SHP77 treated with DMSO at 0.1 percent for 48 hours (cell line): ENCODE results near the gene CHCHD6.

ENCODE experiments used
- DNase-seq: peaks from one replicate; lab custom pipeline; 2025; lab: John Stamatoyannopoulos, UW

Gene CHCHD6

DNA sequence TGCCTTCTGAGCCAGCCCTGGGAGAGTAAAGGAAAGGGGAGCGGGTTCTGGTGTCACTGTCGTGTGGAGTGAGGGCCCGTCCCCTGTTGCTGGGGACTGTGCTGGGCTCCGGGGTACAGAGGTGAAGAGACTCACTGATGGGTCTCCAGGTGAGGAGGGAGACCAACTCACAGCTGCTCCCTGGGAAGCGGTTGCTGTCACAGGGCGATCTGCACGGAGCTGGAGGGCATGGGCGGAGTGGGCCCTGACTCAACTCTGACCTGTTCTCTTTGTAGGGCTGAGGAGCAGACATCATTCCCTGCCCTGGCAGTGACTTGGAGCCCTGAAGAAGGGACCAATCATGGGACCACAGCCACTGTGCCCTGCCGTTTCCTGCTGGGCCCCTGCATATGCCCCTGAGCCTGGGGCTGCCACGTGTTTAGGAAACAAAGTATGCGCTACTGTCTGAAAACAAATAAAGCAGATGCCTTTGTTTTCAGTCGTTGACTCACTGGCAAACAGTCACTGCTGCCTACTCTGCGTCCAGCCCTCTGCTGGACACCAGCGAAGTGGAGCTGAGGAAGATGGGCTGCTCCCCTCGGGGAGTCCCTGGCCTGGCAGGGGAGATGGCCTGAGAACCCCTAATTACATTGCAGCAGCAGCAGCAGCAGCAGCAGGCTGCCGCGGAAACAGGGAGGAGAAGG, 256.0 kb downstream of the CHCHD6 start:
- no peak for DNase-seq

DNA sequence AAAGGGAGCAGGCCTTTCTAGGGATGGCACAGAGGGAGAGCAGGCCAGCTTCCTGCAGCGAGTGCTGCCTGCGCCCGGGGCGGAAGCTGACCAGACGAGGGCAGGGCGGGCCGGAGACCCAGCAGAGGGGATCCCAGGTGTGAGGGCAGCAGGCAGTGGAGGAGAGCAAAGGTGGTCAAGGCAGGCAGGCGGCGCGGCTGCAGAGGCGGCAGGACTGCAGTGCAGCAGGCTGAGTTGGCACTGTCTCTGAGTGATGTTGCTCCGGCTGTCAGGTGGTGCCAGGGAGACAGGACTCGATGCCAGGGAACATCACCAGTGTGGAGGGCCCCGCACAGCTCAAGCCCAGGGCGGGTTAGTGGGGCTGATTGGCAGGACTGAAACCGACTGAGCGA, 256.6 kb downstream of the CHCHD6 start:
- DNase-seq = no peak

DNA sequence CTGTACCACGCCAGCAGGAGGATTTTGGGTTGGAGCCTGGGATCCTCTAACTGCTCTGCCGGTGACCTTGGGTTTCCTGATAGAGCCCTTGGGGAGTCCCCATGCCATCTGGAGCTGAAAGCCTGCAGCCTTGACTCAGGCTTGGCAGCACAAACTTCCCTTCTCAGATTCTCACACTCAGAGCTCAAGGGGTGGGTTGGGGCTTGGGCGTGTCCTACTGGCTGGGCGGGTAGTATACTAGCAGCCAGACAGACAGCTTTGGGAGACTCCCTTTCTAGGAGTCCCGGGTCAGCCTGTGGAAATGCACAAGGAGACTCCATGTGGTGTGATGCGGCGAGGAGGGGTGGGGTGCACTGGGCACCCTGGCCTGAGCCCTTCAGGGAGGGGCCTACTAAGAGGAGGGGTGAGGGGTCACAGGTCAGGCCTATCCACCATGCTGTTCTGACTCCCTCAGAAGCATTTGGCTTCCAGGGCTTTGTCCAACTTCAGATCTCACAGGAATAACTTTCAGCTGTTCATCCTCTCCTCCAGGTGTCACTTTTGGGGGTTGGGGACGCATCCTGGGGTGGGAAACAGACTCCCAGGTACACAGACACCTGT, 257.3 kb downstream of the CHCHD6 start:
- DNase-seq = no peak

DNA sequence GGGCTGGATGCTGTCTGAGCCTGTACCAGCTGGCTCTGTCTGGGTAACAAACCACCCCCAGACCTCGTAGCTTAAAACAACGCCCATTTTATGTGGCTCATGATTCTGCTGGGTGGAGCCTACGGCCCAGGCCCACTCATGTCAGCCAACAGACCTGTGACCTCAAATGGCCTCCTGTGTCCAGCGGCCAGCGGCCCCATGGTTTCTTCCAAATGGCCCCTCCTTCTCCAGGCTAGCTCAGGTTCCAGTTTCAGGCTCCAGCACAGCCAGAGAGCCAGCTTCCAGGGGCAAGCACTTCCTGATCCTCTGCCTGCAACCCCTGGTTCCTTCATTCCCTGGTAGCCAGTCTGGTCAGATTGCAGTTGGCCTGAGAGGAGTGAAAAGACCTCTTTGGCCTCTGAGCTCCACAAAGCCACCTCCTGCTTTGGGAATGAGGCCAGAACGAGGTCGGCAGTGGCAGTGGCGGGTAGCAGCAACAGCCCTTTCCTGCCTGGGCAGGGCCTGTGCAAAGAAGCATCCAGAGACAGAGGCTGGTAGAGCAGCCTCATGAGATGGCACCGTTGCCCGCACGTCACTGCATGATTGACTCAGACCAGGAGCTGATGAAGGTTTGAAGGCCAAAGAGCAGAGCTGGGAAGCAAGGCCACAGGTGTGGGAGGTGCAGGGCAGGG, 257.9 kb downstream of the CHCHD6 start:
- no peak for DNase-seq

DNA sequence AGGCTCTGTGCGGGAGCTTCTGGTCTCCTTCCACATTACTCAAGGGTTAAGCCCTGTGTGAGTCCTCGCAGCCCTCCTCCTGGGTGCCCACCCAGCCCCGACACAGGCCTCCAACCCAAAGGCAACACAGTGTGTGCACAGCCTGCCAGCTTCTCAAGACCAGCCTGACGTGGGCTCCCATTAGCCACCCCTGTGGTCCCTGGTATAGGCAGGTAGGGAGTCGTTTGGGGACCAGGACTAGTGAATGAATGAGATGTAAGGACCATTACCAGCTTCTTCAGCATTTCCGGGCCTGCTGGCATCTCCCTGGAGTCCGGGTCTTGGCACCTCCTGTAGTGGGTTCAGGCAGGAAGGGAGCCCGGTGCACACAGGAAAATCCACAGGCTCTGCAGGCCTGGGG, 258.7 kb downstream of the CHCHD6 start:
- DNase-seq = no peak

DNA sequence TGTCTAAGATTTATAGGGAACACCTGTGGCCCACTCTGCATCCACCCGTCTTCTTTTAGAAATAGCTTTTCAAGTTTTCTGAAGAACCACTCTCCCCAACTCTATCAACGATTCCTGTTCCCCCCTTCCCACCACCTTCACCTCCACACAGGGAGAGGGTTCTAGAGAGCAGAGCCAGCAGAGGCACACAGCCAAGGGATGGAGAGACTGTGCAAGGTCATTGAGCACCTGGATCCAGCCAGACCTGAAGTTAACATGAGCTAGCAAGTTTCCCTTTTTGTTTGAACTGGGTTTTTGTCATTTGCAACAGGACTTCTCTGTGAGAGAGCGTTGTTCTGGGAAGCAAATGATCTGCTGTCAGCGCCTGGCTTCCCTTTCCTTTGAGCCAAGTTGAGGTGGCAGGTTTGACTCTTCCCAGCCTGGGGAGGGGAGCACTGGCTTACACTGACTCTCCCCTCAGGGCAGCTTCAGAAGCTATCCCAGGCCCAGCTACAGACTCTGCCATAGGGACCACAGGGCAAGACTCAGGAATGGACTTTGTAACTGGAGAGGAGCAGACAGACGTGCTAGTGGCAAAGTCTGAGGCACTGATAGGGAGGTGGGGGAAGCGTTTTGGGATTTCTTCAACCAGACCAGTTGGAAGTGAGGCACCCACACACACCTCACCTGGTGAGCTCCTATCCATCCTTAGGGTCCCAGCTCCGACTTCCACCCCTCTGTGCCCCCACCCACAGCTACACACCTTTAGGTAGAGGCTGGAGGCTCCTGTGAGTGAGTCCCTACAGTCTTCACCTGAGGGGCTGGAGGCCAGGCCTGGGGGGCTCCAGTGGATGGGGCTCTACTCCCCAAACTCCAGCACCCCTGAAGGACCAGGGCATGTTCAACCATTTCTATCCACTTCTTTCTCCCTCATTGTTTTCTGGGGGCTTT, 259.5 kb downstream of the CHCHD6 start:
- no peak for DNase-seq

DNA sequence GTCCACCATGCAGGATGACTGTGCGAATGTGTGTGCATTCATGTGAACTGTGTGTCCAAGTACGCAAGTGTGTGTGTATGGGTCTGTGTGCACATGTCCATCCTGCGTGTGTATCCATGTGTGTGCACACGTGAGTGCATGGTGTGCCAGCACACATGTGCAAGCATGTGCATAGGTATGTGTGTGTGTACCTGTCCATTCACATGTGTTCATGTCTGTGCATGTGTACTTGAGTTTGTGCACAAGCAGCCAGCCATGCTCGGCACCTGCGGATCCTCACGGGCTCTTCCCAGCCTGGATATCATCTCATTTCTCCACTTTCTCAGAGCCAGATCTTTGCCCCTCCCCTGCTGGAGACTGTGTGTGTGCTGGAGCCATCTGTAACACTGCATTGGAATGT, 260.2 kb downstream of the CHCHD6 start:
- DNase-seq = no peak

DNA sequence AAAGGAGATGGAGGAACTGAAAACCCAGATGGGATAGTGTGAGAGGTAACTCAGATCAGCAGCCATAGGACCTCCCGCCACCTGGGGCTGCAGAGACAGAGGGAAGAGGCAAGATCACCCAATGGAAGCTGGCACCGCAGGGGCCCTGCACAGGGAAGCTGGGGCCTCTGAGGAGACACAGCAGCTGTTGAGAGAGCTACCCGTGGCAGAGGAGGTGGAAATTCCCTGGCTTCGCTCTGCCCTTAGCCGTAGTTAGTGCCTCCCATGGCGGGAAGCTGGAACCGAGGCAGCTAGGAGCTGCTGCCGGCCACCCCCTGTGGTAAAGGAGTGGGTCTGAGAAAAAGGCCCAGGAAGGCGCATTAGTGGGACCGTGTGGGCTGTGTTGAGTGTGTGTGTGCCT, 260.9 kb downstream of the CHCHD6 start:
- DNase-seq = no peak

DNA sequence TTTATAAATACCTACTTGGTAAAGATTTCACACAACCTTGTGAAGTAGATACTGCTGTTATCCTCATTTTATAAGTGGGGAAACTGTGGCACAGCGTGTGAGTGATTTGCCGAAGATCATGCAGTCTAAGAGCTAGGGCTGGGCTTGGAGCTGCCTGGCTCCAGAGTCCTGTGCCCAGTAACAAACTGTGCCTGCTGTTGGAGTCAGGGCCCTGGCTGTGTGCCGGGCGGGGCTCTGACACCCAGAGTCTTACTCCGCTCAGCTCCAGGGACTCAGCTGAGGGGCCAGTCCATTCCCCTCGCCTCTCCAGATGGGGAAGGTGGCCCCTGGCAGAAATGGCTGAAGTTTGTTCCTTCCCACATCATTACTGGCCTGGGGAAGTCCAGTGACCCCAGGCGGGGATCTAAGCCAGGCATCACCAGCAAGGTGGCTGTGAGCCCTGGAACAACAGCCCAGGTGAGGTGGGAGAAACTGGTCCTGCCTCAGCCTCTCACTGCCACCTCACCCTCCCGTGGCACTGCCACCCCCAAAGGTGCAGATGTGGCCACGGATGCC, 261.6 kb downstream of the CHCHD6 start:
- no peak for DNase-seq

DNA sequence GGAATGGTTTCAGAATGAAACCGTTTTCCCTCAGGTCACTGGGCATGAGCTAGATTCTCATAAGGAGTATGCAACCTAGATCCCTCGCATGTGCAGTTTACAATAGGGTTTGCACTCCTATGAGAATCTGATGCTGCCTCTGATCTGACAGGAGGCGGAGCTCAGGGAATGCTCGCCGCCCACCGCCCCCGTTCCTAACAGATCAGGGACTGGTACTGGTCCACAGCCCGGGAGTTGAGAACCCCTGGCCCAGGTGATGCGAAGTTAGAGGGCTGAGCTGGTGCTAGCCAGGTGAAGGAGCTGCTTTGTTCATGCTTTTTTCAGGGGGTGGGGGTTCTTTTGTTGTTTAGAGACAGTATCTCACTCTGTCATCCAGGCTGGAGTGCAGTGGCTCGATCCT, 263.3 kb downstream of the CHCHD6 start:
- DNase-seq = no peak

DNA sequence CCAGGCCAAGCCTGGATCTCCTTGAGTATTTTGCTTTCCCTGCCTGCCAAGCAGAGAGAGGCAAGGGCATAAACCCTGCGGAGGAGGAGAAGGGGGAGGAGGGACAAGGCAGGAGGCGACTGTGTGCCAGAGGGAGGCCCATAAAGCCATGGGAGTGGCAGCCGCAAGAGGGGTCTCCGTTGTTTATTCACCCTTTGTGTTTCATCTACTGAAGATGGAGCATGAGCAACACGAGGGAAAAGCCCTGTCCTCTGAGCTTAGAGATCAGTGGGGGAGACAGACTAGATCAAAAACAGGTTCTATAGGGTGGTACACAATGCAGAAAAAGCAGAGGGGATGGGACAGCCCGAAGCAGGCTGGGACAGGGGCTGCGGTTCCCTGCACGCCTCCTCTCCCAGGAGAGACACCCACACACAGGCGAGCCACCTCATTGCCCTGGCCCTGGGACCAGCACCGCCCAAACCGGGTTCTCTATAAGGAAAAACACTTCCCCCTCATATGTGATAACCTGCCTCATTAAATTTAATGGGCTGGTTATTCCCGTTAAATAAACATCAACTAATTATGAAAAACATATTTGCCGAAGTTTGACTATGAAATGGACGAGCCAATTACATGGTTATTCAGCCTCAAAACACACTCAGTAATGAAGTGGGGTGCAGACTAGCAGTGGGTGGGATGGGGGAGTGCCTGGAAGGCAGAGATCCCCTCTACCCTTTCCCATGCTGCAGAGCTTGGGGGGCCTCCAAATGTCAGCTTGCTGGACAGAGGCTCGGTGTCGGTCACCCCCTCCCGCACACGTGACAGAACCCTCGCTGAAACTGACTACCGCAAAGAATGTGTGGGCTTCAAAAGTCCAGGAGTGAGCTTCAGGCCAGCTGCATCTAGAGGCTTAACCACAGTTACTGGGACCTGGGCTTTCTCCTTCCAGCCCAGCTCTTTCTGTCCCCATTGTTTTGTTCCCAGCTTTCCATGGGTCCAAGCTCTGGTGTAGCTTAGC, 264.7 kb downstream of the CHCHD6 start:
- DNase-seq = no peak

DNA sequence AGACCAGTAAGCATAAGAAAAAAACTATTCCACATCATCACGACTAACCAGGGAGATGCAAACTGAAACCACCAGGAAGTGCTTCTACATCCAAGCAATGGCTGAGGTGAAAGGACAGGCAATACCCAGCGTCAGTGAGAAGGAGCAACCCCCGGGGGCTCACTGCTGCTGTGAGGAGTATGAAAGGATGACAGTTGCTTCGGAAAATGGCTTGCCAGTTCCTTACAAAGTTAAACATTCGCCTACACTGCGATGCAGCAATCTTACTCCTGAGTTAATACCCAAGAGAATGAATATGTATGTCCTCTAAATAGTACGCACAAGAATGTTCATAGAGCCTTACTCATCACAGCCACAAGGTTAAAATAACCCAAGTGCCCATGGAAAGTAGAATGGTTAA, 265.5 kb downstream of the CHCHD6 start:
- no peak for DNase-seq

DNA sequence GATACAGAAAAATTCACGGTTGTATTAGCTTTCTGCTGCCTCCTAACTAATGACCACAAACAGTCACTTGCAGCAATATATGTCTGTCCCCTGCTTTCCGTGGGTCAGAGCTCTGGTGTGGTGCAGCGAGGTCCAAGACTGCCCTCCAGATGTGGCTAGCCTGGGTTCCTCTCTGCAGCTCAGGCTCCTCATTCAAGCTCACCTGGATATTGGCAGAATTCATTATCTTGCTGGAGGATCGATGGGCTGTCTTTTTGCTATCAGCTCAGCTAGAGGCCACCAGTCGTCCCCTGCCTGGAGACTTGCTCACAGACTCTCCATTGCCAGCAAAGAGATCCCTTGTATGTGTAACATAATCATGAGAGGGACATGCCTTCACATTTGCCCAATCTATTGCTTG, 266.1 kb downstream of the CHCHD6 start:
- DNase-seq = no peak

DNA sequence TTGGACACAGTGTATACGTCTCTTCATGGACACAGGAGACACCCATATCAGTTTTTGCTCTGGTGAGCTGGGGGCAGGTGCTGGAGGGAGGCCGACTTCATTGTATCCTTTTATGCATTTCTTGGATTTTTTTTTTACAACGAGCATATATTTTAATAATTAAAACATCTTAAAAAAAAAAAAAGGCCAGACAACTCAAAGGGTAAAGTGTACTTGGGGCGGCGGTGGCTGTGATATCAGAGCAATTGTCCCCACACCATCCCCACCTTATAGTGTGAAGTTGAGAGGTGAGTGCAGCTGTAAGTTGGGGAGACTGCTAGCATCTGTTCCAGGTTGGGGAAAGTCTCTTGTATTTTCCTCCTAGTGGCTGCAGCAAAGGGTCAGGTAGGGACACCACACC, 266.9 kb downstream of the CHCHD6 start:
- no peak for DNase-seq

DNA sequence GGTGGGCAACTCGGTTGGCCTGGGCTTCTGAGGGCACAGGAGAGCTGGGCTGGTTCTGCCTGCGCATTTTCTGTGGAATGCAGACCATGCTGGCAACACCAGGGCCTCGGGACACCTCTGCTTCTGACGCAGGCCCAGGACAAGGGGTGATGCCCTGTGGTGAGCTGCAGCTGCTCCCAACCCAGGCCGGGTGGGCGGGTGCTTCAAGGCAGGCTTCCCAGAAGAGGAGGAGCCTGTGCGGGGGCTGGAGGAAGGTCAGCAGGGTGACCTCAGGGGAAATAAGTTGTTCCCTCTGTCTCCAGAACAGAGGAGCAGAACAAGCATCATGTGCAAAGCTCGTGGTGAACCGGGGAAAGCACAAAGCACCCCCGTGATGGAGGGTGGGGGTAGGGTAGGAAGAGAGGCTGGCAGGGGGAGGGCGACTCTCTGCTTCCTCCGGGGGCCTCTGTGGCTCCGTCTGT, 267.9 kb downstream of the CHCHD6 start:
- no peak for DNase-seq

DNA sequence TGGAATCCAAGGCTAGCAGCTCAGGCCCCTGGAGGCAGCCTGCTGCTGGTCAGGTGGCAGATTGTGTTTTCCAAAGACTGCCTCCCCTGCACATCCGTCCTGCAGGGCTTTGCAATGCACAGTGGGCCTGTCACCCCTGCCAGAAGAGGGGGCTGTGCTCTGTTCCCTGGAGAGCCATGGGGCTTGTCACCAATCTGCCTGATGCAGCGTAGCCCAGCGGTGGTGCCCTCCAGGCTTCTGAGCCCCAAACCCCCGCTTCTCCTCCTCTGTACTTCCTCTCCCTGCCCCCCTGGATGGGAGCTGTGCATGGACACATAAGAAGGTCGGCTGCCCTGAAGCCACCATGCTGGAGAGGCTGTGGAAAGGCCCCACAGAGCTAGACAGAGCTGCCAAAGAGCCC, 268.8 kb downstream of the CHCHD6 start:
- no peak for DNase-seq

DNA sequence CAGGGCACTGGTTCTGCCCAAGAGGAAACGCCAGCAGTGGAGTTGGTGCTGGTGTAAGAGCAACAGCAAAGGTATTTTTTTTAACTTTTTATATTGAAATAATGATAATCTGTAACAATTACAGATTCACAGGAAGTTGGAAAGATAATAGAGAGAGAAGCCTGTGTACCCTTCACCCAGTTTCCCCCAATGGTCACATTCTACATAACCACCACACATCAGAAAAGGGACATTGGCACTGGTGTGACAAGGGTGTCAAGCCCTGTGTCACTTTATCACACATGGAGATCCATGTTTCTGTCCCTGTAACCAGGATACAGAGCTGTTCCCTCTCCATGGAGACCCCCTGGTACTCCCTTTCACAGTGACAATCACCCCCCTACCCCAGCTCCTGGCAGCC, 269.8 kb downstream of the CHCHD6 start:
- no peak for DNase-seq

DNA sequence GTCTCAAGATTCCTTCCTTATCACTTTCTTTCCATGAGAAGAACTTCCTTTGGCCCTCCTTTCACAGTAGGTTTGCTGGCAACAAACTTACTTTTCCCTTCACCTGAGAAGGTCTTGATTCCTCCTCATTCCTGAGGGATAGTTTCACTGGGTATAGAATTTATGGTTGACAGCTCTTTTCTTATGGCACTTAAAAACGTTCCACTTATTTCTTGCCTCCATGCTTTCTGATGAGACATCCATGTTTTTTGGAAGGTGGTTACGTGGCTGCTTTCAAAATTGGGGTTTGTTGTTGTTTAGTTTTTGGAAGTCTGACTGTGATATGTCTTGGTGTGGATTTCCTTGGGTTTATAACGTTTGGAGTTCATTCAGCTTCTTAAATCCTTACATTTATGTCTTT, 270.7 kb downstream of the CHCHD6 start:
- DNase-seq = no peak

DNA sequence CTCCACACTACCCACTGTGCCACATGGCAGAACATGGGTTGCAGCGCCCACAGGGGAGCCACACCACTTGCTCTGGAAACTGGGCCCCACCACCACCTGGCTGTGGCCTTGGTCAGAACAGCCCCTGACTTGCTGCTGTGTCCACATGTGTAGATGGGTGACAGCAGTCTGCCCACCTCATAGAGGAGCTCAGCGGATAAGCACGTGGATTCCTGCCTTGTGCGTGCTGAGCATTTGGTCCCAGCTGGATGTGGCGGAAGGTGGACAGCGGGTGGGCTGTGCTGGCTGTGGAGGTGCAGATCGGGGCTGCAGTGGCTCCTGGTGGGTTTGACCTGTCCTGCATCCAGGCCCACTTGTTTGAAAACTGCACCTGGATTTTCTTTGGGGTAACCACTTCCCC, 272.9 kb downstream of the CHCHD6 start:
- DNase-seq = no peak

DNA sequence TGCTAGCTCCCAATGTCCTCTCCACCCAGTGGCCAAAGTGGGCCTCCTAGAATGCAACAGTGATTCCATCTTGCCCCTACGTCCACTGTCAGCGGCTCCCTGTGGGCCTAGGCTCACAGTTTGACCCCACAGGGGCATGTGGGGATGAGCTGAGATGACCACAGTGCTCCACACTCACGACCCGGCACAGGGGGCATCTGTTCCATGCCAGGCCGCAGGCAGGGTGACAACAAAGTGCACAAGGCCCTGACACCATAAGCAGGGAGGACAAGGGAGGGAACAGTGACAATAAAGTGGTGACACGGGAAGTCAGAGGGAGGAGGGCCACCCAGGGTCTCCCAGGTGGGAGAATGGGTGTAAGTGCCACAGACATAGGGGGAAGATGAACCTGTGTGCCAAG, 273.8 kb downstream of the CHCHD6 start:
- DNase-seq = no peak

DNA sequence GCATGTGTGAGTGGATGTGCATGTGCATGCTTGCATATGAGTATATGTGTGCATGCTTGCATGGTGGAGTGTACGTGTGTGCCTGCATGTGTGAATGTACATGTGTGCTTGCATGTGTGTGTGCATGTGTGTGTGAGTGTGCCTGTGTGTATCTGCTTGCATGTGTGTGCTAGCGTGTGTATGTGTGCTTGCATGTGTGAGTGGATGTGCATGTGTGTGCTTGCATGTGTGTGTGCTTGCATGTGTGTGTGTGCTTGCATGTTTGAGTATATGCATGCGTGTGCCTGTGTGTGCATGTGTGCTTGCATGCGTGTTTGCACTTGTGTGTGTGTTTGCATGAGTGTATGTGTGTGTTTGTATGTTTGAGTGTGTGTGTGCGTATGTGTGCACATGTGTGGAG, 274.3 kb downstream of the CHCHD6 start:
- DNase-seq = no peak
